Rectal smooth muscle tissue (tissue), 1 donor: ENCODE data around the gene GRWD1.

Source experiments
- H3K27ac ChIP-seq: one replicate; pipeline ENCODE4 v1.7.0; 2013; ENCODE audit warnings: low read depth, low read length, inconsistent platforms
- H3K27me3 ChIP-seq: one replicate; pipeline ENCODE4 v1.7.0; 2013; ENCODE audit warnings: low read length; ENCODE audit not compliant: control insufficient read depth, insufficient read depth
- H3K36me3 ChIP-seq: one replicate; pipeline ENCODE4 v1.7.0; 2013; ENCODE audit warnings: low read length; ENCODE audit not compliant: control insufficient read depth, insufficient read depth
- H3K4me1 ChIP-seq: one replicate; pipeline ENCODE4 v1.7.0; 2013; ENCODE audit warnings: low read length; ENCODE audit not compliant: control insufficient read depth, insufficient read depth
- H3K4me3 ChIP-seq: one replicate; pipeline ENCODE4 v1.7.0; 2013; ENCODE audit warnings: low read length
- H3K9ac ChIP-seq: one replicate; pipeline ENCODE4 v1.7.0; 2013; ENCODE audit warnings: low read length

GRWD1 gene

DNA sequence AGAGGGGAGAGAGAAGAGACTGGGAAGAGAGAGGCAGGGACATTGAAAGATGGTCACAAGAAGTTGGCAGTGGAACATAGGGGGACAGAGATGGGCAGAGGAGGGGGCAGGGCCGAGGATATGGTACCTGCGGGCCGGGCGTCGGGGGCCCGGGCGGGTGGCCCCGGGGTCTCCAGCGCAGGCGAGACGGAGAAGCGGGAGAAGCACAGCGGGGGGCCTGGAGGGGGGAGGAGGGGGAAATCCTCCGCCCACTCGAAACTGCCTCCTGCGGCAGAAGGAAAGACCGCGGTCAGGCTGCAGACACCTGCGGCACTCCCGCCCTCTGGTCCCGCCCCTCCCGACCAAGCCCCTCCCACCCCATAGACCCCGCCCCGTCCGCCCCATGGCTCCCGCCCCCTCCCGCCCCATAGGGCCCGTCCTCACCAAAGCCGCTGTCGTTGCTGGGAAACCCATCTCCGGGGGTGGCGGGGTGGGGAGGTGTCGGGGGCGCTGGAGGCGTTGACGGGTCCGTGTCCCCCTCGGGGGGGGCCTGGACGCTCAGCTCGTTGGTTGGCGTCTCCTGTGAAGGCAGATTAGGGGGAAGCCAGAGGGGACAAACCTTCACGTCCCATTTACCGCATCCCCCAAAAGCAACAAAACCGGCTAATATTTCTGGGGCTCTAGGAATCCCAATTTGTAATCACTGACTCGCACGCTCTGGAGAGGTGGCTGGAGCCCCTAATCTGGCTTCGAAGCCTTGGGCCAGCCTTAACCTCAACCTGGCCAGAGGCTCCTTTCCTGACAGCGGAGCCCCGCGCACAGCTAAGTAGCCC, 45.4 kb downstream of the GRWD1 start:
- Histone ChIP-seq H3K9ac (no peak overlapping the region), H3K27ac (no peak overlapping the region), H3K4me1 (no peaks in the 10 kb centered on the region), H3K36me3 (no peaks in the 10 kb centered on the region), H3K4me3 (peak overlapping the region; percentile 21), H3K27me3 (peaks cover 6% of the 10 kb centered on the region)

- H3K4me1 ChIP-seq, result no peaks in the 10 kb centered on the region
- H3K4me3 ChIP-seq, result no peak overlapping the region
- no peak overlapping the region for H3K27ac ChIP-seq
- peaks cover 6% of the 10 kb centered on the region for H3K27me3 ChIP-seq
- no peaks in the 10 kb centered on the region for H3K36me3 ChIP-seq
- H3K9ac ChIP-seq, result no peak overlapping the region
Observed at GRCh38 chr19:48491793-48492123, 46.0 kb downstream of the GRWD1 start.

- H3K36me3 ChIP-seq, result no peaks in the 10 kb centered on the region
- peak overlapping the region; percentile 80 for H3K9ac ChIP-seq
- H3K4me1 ChIP-seq, result no peaks in the 10 kb centered on the region
- H3K4me3 ChIP-seq, result peak overlapping the region; percentile 77
- peak overlapping the region; percentile 80 for H3K27ac ChIP-seq
- peaks cover 13% of the 10 kb centered on the region for H3K27me3 ChIP-seq
Observed at GRCh38 chr19:48492925-48493717, 47.3 kb downstream of the GRWD1 start.

DNA sequence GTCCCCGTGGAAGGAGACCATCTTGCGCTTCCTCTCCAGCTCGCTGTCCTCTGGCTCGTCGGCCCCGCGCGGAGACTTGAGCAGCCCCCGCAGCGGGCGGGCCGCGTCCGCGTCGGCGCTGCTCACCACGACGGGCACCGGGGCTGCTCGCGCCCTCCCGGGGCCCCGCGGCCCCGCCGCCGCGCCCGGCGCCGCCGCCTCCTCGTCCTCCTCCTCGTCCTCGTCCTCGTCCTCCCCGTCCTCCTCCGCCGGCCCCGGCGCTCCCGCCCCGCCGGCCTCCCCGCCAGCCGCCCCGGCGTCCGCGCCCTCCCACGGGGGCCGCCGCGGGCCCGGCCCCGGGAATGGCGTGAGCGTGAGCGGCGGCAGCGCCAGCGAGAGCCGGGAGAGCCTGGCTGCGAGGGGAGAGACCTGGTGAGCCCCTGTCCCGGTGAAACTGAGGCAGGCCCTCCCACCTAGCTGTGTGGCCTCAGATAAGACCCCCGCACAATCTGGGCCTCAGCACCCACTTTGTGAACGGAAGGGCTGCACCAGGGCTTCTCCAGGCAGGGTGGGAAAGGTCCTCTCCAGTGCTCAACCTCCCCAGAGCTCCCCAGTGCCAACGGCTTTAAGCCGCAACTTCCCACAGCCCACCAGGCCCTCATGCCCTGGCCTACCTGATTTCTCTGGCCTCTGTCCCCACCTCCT, 48.1 kb downstream of the GRWD1 start:
- peak overlapping the region; percentile 80 for H3K27ac ChIP-seq
- H3K4me1 ChIP-seq, result no peaks in the 10 kb centered on the region
- peaks cover 17% of the 10 kb centered on the region for H3K27me3 ChIP-seq
- H3K36me3 ChIP-seq, result no peaks in the 10 kb centered on the region
- H3K4me3 ChIP-seq, result peak overlapping the region; percentile 77
- H3K9ac ChIP-seq, result peak overlapping the region; percentile 80

GRCh38 chr19:48495396-48495795, 49.6 kb downstream of the GRWD1 start:
- H3K36me3 ChIP-seq, result no peaks in the 10 kb centered on the region
- H3K27ac ChIP-seq, result no peak overlapping the region
- H3K9ac ChIP-seq, result no peak overlapping the region
- no peaks in the 10 kb centered on the region for H3K4me1 ChIP-seq
- H3K4me3 ChIP-seq, result no peak overlapping the region
- H3K27me3 ChIP-seq, result peaks cover 22% of the 10 kb centered on the region

- Histone ChIP-seq H3K9ac (no peak overlapping the region), H3K36me3 (no peaks in the 10 kb centered on the region), H3K27ac (no peak overlapping the region), H3K27me3 (peaks cover 33% of the 10 kb centered on the region), H3K4me1 (no peaks in the 10 kb centered on the region), H3K4me3 (no peak overlapping the region)
Observed at GRCh38 chr19:48496959-48497727, 51.4 kb downstream of the GRWD1 start.

GRCh38 chr19:48497728-48498594, 52.2 kb downstream of the GRWD1 start:
- H3K36me3 ChIP-seq, result no peaks in the 10 kb centered on the region
- H3K27me3 ChIP-seq, result peaks cover 36% of the 10 kb centered on the region
- H3K4me3 ChIP-seq, result no peak overlapping the region
- H3K4me1 ChIP-seq, result no peaks in the 10 kb centered on the region
- no peak overlapping the region for H3K27ac ChIP-seq
- no peak overlapping the region for H3K9ac ChIP-seq

DNA sequence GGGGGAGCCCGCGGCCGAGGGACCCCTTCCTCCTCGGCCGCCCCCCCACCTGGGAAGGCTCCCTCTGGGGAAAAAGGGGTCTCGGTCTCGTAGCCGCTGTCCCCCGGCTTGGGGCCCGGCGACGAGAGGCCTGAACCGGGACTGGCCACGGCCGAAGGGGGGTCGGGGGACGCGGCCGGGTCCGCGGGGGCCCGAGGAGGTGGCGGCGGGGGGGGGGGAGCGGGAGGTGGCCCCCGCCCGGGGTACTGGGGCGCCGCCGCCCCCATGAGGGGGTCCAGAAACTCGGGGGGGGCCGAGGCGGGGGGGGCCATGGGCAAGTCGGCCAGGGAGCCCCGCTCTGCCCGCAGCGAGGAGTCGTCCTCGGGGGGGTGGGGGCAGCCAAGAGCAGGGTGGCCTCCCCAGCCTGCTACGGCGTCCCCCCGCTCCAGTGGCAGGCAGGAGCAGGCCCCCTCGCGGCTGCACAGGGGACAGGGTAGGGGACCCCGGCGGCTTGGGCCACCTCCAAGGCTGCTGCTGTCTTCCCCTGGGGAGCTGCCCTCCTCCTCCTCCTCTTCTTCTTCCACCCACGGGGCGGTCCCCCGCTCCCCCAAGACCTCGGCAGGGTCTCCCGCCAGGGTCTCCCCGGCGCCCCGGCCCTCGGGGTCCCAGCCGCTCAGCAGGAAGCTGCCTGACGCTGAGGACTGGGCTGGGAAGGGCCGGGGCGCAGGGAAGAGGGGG, 53.0 kb downstream of the GRWD1 start:
- Histone ChIP-seq H3K4me3 (no peak overlapping the region), H3K36me3 (no peaks in the 10 kb centered on the region), H3K27me3 (peaks cover 36% of the 10 kb centered on the region), H3K9ac (no peak overlapping the region), H3K27ac (no peak overlapping the region), H3K4me1 (no peaks in the 10 kb centered on the region)

- Histone ChIP-seq H3K9ac (no peak overlapping the region), H3K36me3 (no peaks in the 10 kb centered on the region), H3K4me3 (no peak overlapping the region), H3K27me3 (peaks cover 32% of the 10 kb centered on the region), H3K27ac (no peak overlapping the region), H3K4me1 (no peaks in the 10 kb centered on the region)
Observed at GRCh38 chr19:48499316-48500090, 53.7 kb downstream of the GRWD1 start.

DNA sequence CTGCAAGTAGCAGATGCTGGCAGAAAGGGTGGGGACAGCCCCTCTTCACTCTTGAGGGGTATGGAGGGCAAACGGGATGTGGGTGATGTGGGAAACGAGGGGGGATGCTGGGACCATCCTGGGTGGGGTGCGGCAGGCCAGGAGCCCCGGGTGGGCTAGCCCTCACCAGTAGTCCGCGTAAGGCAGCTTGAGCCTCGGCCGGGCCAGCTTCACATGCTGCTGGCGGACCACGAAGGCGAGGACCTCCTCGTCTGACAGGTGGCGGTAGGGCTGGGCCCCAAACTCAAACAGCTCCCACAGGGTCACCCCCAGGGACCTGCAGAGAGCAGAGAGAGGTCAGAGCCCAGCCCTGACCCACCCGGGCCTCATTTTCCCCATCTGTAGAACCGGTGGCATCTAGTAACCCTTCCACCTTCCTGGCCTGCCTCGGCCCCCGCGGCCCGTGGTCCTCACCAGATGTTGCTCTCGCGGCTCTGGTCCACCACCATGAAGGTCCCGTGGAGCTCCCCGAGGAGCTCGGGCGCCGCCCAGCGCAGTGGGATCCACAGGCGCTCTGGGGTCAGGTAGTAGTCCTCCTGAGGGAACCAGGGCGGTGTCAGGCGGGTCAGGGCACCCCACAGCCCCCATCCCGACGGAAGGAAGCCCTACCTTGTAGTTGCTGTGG, 55.2 kb downstream of the GRWD1 start:
- peaks cover 30% of the 10 kb centered on the region for H3K27me3 ChIP-seq
- H3K9ac ChIP-seq, result no peak overlapping the region
- no peak overlapping the region for H3K27ac ChIP-seq
- H3K4me1 ChIP-seq, result no peaks in the 10 kb centered on the region
- H3K4me3 ChIP-seq, result peak overlapping the region; percentile 48
- no peaks in the 10 kb centered on the region for H3K36me3 ChIP-seq
